Brain pericyte (primary cell): Measurements from ENCODE around the gene MIDN.
"Not testable (repeated sequence)": the region's sequence is repeated elsewhere in the genome, so short reads cannot be mapped to it uniquely, and the experiment has no call there.

Experiments used
- DNase-seq: peaks from one replicate; pipeline ENCODE4 v3.0.0-alpha.2; 2012; ENCODE audit warnings: low read depth, low spot score

The MIDN gene

GRCh38 chr19:1291761-1292418 lies 43.5 kb downstream of the MIDN start:
- DNase-seq, result no peak

- DNase-seq, result no peak
Measured at GRCh38 chr19:1292419-1293151, 44.2 kb downstream of the MIDN start.

- DNase-seq, result no peak
Measured at GRCh38 chr19:1293782-1294604, 45.6 kb downstream of the MIDN start.

- no peak for DNase-seq
Measured at GRCh38 chr19:1294688-1295087, 46.3 kb downstream of the MIDN start.

GRCh38 chr19:1295169-1296012 lies 47.0 kb downstream of the MIDN start:
- no peak for DNase-seq

- DNase-seq, result no peak
Measured at GRCh38 chr19:1296078-1296477, 47.7 kb downstream of the MIDN start.

- no peak for DNase-seq
Measured at GRCh38 chr19:1296575-1297271, 48.3 kb downstream of the MIDN start.

GRCh38 chr19:1298235-1298634 lies 49.9 kb downstream of the MIDN start:
- DNase-seq, result no peak

- no peak for DNase-seq
Measured at GRCh38 chr19:1299801-1300200, 51.4 kb downstream of the MIDN start.

GRCh38 chr19:1300744-1301490 lies 52.5 kb downstream of the MIDN start:
- no peak for DNase-seq

GRCh38 chr19:1302533-1303239 lies 54.3 kb downstream of the MIDN start:
- DNase-seq, result no peak

- no peak for DNase-seq
Measured at GRCh38 chr19:1304197-1304924, 56.0 kb downstream of the MIDN start.

- not testable (repeated sequence) for DNase-seq
Measured at GRCh38 chr19:1305354-1305753, 57.0 kb downstream of the MIDN start.

GRCh38 chr19:1307320-1307719 lies 58.9 kb downstream of the MIDN start:
- DNase-seq, result no peak

GRCh38 chr19:1307755-1308303 lies 59.4 kb downstream of the MIDN start:
- no peak for DNase-seq

GRCh38 chr19:1308718-1309117 lies 60.3 kb downstream of the MIDN start:
- DNase-seq, result no peak
